ENCODE results near the gene NXT1.

DNA sequence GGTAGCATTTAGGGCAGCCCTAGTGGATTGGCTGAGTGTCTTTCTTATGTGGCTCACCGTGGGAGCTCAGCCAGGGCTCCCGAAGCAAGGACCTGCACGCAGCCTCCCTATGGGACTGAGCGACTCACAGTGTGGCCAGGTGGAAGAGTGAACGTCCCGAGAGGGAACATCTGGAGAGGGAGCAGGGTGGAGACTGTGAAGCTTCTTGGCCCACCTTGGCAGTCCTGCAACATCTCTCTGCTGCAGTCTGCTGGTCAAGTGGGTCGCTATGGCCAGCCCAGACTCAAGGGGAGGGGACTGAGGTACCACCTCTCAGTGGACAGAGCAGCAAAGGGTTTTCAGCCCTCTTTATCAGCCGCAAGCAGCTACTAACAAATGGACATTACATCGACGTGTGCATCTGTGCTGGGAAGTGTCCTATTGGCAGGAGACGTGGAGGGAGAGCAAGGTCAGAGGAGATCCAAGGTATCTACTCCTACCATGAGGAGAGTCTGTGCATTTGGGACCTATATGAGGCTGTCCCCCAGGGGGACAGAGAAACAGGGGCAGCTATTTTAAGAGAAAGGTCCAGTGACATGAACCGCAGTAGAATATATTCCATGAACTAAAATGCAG lies 49.0 kb upstream of the NXT1 start:
- TF ChIP-seq, protein P1, sequence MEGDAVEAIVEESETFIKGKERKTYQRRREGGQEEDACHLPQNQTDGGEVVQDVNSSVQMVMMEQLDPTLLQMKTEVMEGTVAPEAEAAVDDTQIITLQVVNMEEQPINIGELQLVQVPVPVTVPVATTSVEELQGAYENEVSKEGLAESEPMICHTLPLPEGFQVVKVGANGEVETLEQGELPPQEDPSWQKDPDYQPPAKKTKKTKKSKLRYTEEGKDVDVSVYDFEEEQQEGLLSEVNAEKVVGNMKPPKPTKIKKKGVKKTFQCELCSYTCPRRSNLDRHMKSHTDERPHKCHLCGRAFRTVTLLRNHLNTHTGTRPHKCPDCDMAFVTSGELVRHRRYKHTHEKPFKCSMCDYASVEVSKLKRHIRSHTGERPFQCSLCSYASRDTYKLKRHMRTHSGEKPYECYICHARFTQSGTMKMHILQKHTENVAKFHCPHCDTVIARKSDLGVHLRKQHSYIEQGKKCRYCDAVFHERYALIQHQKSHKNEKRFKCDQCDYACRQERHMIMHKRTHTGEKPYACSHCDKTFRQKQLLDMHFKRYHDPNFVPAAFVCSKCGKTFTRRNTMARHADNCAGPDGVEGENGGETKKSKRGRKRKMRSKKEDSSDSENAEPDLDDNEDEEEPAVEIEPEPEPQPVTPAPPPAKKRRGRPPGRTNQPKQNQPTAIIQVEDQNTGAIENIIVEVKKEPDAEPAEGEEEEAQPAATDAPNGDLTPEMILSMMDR (IDR thresholded peaks at IDR 0.05; ENCODE audit: low read length), result no peak
- no peak for TF ChIP-seq EZH2 (IDR thresholded peaks at IDR 0.05; ENCODE audit: borderline replicate concordance, low read length)

Measured in OCI-LY1 (cell line).